Umbilical cord (tissue), 2 donors: ENCODE results near the gene SMIM24. TPM values are rescaled to one million over a fixed set of nuclear protein-coding genes. Genes with fewer than 3 reads are reported as not detected.

ENCODE experiments used
- DNase-seq: peaks from one replicate; pipeline ENCODE4 v3.0.0-alpha.2; 2015; ENCODE audit warnings: low spot score
- total RNA-seq: library from RNA; depleted of rRNA; stranded (reverse); fragments of >200 nt; gene quantifications from one replicate; pipeline ENCODE4 v1.2.3, GENCODE V29; 2014; ENCODE audit warnings: low replicate concordance; ENCODE audit not compliant: insufficient read depth

The SMIM24 gene
- total RNA-seq, 1 donor from 2014 or later = not detected

DNA sequence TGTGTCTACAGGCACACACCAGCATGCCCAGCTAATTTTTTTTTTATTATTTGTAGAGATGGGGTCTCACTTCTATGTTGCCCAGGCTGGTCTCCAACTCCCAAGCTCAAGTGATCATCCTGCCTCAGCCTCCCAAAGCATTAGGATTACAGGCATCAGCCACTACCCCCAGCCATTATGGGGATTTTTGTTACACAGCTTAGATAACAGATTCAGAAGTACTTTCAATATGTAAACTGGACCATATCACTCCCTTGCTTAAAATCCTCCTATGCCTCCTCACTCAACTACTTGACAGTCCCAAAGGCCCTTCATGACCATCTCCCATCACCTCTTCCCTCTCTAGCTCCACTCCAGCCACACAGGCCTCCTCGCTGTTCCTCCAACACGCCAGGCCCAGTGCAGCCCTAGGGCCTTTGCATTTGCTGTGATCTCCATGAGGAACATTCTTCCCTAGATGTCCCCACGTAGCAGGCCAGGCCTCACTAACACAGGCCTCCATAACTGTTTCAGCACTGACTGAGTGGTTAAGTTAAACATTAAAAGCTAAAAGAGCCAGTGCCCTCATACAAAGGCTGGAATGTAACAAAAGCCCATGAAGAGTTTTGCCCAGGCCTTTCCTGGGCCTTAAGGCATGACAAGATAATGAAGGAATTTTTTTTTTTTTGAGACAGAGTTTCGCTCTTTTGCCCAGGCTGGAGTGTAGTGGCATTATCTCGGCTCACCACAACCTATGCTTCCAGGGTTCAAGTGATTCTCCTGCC, 17.6 kb upstream of the SMIM24 start:
- DNase-seq = no peak

GRCh38 chr19:3496392-3497273, 16.3 kb upstream of the SMIM24 start:
- DNase-seq = no peak

DNA sequence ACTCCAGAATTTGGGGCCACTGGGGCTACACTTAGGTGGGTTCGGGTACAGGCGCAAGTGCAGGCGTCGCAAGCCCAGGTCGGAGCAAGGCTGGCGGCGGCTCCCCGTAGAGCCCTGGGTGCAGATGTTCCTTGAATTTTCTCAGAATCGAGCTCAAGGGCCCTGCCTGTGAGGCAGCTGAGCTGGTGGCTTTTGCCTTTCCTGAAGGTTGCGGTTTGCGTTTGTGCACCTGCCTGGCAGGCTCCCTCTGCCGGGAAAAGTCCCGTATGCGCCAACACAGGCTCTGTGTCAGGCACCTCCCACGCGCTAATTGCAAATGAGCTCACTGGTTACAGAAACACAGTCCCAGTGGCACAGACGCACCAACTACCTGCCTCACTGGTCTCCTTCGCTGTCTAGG, 14.2 kb upstream of the SMIM24 start:
- DNase-seq = no peak

GRCh38 chr19:3494051-3494450, 13.7 kb upstream of the SMIM24 start:
- no peak for DNase-seq

DNA sequence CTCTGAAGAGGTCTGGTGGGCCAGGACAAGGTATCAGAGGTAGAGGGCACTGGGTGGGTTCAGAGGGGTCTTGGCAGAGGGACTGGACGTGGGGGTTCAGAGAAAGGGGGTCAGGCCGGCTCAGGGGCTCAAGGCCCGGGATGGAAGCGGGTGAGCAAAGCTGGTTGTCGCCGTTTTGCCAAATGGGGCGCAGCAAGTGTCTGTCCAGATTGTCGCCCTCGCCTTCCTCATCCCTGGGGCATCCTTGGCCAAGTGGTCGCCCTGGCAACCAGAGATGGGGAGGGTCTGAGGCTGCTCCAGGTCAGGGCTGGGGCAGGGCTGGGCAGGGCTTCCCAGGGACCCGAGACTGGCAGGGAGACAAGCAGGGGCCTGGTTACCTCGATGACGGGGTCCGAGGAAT, 13.3 kb upstream of the SMIM24 start:
- DNase-seq = no peak

DNA sequence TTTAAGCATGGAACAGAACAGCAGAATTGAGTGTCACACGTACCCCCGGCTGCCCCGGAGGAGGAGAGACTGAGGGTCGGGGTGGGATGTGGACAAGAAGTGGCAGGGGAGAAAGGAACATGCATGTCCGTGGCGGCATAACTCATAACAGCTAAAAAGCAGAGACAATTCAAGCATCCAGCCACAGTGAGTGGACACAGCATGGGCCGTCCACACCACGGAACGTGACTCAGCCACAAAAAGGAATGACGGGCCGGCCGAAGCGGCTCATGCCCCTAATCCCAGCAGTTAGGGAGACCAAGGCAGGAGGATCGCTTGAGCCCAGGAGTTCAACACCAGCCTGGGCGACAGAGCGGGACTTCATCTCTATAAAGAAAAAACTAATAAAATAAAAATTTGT, 12.6 kb upstream of the SMIM24 start:
- DNase-seq = no peak

DNA sequence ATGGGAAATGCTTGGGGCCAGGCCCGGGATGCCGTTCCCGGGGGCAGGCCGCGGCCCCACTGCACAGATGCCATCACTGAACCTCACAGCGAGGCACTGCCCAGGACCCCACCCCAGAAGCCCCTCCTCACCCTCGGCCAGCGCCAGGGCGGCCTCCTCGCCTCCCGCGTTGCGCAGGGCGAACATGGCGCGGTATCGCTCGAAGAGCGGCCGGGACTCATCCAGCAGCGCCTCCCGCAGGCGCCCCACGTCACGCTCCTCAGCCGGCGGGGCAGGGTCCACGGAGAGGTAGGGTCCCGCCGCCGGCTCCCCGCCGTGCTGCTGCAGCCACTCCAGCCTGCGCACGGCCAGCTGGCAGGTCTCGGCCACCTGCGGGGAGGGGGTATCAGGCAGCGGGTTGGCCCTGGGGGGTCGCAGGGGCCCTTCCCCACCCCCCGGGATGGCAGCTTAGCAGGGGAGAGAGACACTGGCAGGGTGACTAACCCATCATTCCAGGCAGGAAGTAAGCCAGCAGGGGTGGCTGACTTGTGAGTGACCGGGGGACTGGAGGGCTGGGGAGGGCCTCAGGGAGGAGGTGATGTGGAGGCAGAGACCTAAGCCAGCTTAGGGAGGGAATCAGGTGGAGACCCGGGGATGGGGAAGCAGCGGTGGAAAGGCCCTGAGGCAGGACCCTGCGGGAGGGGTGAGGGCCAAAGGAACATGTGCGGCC, 12.0 kb upstream of the SMIM24 start:
- DNase-seq = no peak

DNA sequence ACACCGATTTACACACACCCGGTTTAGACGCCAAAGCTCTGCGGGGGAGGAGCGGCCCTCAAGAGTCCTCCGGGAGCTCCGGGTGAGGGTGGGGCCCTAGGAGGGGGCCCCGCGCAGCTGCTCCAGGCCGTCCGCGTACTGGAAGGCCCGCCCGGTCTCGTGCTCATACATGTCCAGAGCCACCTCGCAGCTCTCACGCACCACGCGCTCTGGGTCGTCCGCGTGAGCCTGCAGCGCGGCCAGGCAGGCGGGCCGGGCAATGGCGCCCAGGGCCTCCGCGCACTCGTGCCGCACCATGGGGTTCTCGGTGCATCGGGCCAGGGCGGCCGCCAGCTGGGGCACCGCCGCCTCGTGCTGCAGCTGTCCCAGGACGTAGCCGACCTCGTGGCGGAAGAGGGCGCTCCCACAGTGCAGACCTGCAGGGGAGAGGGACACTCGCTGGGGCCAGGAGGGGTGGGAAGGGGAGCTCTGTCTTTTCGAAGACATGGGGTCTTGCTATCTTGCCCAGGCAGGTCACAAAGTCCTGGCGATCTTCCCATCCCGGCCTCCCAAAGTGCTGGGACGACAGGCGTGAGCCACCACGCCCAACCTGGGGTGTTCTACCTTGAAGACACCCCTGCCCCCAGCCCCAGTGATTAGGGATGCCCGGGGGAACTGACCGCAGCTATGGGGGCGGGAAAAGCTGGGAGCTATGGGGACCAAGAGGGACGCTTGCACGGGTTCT, 11.2 kb upstream of the SMIM24 start:
- no peak for DNase-seq

DNA sequence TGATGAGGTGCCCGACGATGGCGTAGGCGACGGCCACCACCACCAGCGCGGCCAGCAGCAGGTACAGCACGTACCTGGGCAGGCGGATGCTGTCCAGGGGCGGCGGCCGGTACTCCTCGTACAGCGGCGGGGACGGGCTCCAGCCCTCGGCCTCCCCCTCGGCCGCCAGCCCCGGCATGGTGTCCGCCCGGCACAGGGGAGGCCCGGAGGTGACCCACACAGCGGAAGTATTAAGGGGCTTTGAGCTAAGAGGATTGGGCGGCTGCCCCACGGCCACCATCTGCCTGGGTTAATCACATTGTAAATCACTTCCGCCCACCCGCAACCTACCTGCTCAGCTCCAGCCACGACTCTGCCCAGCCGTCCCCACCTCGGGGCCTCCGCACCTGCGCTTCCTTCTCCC, 2.9 kb upstream of the SMIM24 start, which contains the start of gene SMIM44:
TSS of gene SMIM44 (minus strand) at position 216 of the 403 bp plus-strand sequence. CDS start at position 178, 38 bp downstream.
- no peak for DNase-seq

DNA sequence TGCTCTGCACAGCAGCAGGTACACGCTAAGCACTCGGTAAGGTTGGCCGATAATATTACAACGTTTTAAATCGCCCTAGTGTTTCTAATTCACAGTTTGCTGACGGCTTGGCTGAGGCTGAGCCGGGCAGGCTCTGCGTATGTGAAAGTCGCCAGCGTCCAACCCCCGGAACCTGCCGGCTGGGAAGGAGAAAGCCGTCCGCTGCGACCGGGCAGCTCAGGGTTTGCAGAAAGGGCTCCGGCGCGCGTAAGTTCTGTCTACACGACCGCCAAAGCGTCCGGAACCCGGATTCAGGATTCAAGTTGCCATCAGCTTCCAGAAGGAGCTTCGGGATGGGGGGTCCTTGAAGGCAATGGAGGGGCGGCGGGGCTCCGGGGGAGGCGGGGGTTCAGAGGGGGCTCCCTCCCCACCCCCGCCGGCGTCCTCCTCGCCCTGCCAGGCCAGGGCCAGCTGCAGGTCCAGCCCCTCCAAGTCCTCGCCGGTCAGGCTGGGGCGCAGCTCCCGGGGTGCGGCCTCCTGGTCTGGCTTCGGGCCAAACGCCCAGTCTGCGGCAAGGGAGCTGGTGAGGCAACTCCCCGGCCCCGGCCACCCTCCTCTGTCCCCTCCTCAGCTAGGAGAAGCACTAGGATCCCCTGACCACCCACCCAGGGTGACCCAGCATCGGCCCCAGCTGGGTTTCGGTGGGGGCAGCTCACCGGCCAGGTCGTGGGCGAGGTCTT, 2.3 kb upstream of the SMIM24 start:
- DNase-seq = no peak

GRCh38 chr19:3481241-3482090, 1.1 kb upstream of the SMIM24 start:
- no peak for DNase-seq

DNA sequence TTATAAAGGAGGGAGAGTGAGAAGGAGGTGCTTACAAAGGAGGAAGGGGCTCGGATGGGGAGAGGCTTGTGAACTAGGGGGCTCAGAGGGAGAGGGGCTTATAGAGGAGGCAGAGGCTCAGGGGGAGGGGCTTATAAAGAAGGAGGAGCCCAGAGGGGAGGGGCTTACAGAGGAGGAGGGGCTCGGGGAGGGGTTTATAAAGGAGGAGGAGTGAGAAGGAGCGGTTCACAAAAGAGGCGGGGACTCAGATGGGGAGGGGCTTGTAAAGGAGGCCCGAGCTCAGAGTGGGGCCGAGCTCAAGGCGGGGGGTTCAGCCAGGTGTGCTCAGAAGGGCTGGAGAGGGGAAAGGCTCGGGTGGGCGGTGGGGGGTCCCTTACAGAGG, 500 bp downstream of the SMIM24 start:
- DNase-seq = no peak

- no peak for DNase-seq
Observed at GRCh38 chr19:3479177-3479833, 1.0 kb downstream of the SMIM24 start.

- no peak for DNase-seq
Observed at GRCh38 chr19:3478409-3479176, 1.7 kb downstream of the SMIM24 start.

- DNase-seq = no peak
Observed at GRCh38 chr19:3477951-3478350, 2.4 kb downstream of the SMIM24 start.

- no peak for DNase-seq
Observed at GRCh38 chr19:3477506-3477905, 2.8 kb downstream of the SMIM24 start.

DNA sequence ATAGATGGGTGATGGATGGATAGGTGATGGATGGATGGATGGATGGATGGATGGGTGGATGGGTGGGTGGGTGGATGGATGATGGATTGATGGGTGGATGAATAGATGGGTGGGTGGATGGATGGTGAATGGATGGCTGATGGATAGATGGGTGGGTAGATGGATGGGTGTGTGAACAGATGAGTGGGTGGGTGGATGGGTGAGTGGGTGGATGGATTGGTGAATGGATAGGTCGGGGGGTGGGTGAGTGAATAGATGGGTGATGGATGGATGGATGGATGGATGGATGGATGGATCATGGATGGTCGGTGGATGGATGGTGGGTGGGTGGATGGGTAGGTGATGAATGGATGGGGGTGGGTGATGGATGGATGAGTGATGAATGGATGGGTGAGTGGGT, 3.5 kb downstream of the SMIM24 start:
- DNase-seq = no peak

DNA sequence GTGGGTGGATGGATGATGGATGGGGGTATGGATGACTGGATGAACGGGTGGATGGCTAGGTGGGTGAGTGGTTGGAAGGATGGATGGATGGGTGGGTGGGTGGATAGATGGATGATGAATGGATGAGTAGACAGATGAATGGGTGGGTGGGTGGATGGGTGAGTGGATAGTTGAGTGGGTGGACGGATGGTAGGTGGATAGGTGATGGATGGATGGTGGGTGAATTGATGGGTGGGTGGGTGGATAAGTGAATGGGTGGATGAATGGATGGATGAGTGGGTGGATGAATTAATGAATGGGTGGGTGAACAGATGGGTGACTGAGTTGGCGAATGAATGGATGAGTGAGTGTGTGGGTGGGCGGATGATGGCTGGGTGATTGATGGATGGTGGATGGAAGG, 4.9 kb downstream of the SMIM24 start:
- DNase-seq = no peak

DNA sequence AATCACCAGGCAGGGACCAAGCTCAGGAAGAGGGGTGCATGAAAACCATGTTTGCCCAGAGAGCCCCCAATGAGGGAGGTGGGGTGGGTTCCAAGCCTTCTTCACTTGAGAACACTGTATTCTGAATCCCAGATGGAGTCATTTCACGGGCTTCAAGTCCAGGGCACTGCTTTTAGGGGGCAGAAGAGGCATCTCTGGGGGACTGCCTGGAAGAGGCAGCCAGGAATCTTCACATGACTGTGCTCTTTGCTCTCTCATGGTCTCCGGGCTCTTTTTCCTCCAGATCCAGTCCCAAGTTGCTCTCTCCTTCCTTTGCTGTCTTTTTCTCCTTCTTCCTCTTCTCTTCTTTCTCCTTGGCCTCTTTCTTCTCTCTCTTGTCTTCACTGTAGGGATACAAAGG, 5.7 kb downstream of the SMIM24 start:
- no peak for DNase-seq
